ENCODE data around the gene AP2B1. TPM values are rescaled to one million over a fixed set of nuclear protein-coding genes. Genes with fewer than 3 reads are reported as not detected.

AP2B1 gene
- total RNA-seq, 2 experiments from 2014 or later: 28.9 to 76.0 TPM

DNA sequence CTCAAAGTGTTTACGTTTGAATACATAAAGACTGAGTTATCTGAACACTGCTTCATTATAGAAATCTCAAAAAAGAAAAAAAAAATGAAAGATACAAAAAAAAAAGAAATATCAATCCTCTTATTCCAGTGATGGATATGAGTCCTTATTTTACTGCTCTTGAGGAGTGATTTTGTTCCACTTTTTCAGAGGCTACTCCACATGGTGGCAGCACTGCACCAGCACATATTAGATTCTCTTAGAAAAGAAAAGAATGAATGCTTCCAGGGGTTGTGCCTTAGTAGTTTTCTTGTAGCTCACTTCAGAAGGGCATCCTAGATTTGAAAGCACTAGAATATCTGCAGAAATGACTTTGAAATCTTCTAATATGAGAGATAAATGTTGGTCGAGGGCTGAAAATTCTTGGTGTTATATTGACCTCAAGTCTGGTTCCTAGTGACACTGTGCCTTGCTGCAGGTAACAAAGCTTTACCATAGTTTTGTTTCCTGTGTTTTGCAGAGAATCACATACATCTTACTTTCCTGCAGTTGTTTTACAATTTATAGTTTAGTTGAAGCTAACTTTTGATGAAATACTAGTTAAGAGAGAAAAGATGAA lies 25.9 kb downstream of the AP2B1 start:
- peak; percentile 56 for DNase-seq (ENCODE audit: low spot score)
- H3K4me3 ChIP-seq (ENCODE audit: low read depth, low read length, poor library complexity, severe bottlenecking): no peak overlapping the region
- no peaks in the 10 kb centered on the region for H4K20me1 ChIP-seq (ENCODE audit: insufficient read depth, low read length)
- H3K27ac ChIP-seq (ENCODE audit: low read depth, low read length, poor library complexity, severe bottlenecking): no peak overlapping the region
- no peak for TF ChIP-seq EZH2phosphoT487 (IDR thresholded peaks at IDR 0.05; ENCODE audit: borderline replicate concordance, low read depth, low read length)
- TF ChIP-seq, protein P1, sequence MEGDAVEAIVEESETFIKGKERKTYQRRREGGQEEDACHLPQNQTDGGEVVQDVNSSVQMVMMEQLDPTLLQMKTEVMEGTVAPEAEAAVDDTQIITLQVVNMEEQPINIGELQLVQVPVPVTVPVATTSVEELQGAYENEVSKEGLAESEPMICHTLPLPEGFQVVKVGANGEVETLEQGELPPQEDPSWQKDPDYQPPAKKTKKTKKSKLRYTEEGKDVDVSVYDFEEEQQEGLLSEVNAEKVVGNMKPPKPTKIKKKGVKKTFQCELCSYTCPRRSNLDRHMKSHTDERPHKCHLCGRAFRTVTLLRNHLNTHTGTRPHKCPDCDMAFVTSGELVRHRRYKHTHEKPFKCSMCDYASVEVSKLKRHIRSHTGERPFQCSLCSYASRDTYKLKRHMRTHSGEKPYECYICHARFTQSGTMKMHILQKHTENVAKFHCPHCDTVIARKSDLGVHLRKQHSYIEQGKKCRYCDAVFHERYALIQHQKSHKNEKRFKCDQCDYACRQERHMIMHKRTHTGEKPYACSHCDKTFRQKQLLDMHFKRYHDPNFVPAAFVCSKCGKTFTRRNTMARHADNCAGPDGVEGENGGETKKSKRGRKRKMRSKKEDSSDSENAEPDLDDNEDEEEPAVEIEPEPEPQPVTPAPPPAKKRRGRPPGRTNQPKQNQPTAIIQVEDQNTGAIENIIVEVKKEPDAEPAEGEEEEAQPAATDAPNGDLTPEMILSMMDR (conservative IDR thresholded peaks at IDR 0.05; ENCODE audit: low read length): peak; percentile 97
- ChIA-PET POLR2A (interaction anchor here (0.5 to 0.9 kb wide), 3 partner anchors 9 to 132 kb away, joined by 3 to 7 read pairs (median 4); no protein-coding TSS in a partner anchor), CTCF (ENCODE audit: unreplicated experiment) (interaction anchor here (2.3 kb wide), 1 partner anchor 134 kb away, joined by 11 read pairs; no protein-coding TSS in a partner anchor)
- no peaks in the 10 kb centered on the region for H3K9me3 ChIP-seq (ENCODE audit: low read length)
- H3K79me2 ChIP-seq (ENCODE audit: insufficient read depth, low read depth, low read length): no peaks in the 10 kb centered on the region
- peaks cover 5% of the 10 kb centered on the region for H3K4me1 ChIP-seq (ENCODE audit: insufficient read depth, low read length, poor library complexity, severe bottlenecking)
- no TSS peak for BruUV-seq (replicated peaks)
- intact Hi-C loops (cut with micrococcal nuclease; ENCODE audit: unreplicated experiment): loop anchor here (1.0 to 2.0 kb wide), 2 partner anchors 134 to 192 kb away; no protein-coding TSS in a partner anchor
- no peak overlapping the region for H2AFZ ChIP-seq (ENCODE audit: low read length)
- peaks cover 48% of the 10 kb centered on the region; the same call in 1 of the 2 replicates for H3K36me3 ChIP-seq (ENCODE audit: insufficient read depth, low read length)
- no peaks in the 10 kb centered on the region for H3K9me2 ChIP-seq (ENCODE audit: insufficient read depth, low read length)
- no peak overlapping the region for H3K4me2 ChIP-seq (ENCODE audit: low read length)

DNA sequence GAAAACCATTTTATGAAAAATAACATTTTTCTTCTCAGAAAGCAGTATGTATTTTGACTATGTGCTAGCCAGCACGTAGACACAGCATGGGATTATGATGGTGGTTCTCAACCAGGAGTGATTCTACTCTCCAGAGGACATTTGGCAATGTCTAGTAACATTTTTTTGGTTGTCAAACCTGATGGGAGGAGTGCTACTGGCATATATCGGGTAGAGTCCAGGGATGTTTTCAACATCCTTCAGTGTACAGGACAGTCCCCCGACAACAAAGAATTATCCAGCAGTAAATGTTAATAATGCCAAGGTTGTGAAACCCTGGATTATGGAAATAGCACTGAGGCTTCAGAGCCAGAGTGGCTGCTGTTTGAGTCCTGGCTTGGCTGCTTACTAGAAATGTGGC lies 27.7 kb downstream of the AP2B1 start:
- Histone ChIP-seq H3K4me1 (ENCODE audit: insufficient read depth, low read length, poor library complexity, severe bottlenecking) (peaks cover 11% of the 10 kb centered on the region), H4K20me1 (ENCODE audit: insufficient read depth, low read length) (no peaks in the 10 kb centered on the region), H3K36me3 (ENCODE audit: insufficient read depth, low read length) (peaks cover 46% of the 10 kb centered on the region; the same call in 1 of the 2 replicates), H3K9me2 (ENCODE audit: insufficient read depth, low read length) (no peaks in the 10 kb centered on the region), H3K79me2 (ENCODE audit: insufficient read depth, low read depth, low read length) (no peaks in the 10 kb centered on the region), H3K4me2 (ENCODE audit: low read length) (no peak overlapping the region), H3K4me3 (ENCODE audit: low read depth, low read length, poor library complexity, severe bottlenecking) (no peak overlapping the region), H3K9me3 (ENCODE audit: low read length) (no peaks in the 10 kb centered on the region), H3K27ac (ENCODE audit: low read depth, low read length, poor library complexity, severe bottlenecking) (no peak overlapping the region), H2AFZ (ENCODE audit: low read length) (no peak overlapping the region)
- no TSS peak for BruUV-seq (replicated peaks)
- DNase-seq (ENCODE audit: low spot score): no peak
- no peak for TF ChIP-seq EZH2phosphoT487 (IDR thresholded peaks at IDR 0.05; ENCODE audit: borderline replicate concordance, low read depth, low read length)
- TF ChIP-seq, protein P1 (conservative IDR thresholded peaks at IDR 0.05; ENCODE audit: low read length): no peak
- intact Hi-C loops (cut with micrococcal nuclease; ENCODE audit: unreplicated experiment): no loop called here
- ChIA-PET CTCF (ENCODE audit: unreplicated experiment) (no interaction called here), POLR2A (interaction anchor here (0.6 to 1.0 kb wide), 2 partner anchors 43 to 70 kb away, joined by 3 read pairs; no protein-coding TSS in a partner anchor)

DNA sequence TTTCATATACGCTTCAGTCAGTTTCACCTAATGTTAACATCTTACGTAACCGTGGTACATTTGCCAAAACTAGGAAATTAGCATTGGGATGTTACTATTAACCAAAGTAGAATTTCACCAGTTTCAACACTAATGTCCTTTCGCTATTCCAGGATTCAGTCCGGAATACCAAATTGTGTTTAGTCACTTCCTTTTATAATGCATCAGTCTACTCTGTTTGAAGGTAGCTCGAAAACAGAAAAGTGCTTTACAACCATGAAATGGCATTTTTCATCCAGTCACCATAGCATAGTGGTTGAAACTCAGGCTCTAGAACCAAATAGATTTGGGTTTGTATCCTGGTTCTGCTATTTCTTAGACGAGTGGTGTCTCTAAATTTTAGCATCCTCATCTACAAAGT lies 29.4 kb downstream of the AP2B1 start:
- CTCF ChIA-PET (ENCODE audit: unreplicated experiment): no interaction called here

More for the DNA sequence above, 29.4 kb downstream of the AP2B1 start:
- Histone ChIP-seq H3K36me3 (ENCODE audit: insufficient read depth, low read length) (peaks cover 37% of the 10 kb centered on the region; the same call in 1 of the 2 replicates), H3K27ac (ENCODE audit: low read depth, low read length, poor library complexity, severe bottlenecking) (no peak overlapping the region), H2AFZ (ENCODE audit: low read length) (no peak overlapping the region), H3K9me3 (ENCODE audit: low read length) (no peaks in the 10 kb centered on the region), H3K79me2 (ENCODE audit: insufficient read depth, low read depth, low read length) (no peaks in the 10 kb centered on the region), H3K4me2 (ENCODE audit: low read length) (no peak overlapping the region), H3K4me3 (ENCODE audit: low read depth, low read length, poor library complexity, severe bottlenecking) (no peak overlapping the region), H3K9me2 (ENCODE audit: insufficient read depth, low read length) (no peaks in the 10 kb centered on the region), H3K4me1 (ENCODE audit: insufficient read depth, low read length, poor library complexity, severe bottlenecking) (peaks cover 11% of the 10 kb centered on the region), H4K20me1 (ENCODE audit: insufficient read depth, low read length) (no peaks in the 10 kb centered on the region)
- intact Hi-C loops (cut with micrococcal nuclease; ENCODE audit: unreplicated experiment): no loop called here
- DNase-seq (ENCODE audit: low spot score): no peak
- POLR2A ChIA-PET: no interaction called here
- no TSS peak for BruUV-seq (replicated peaks)
- TF ChIP-seq, protein P1 (conservative IDR thresholded peaks at IDR 0.05; ENCODE audit: low read length): no peak
- no peak for TF ChIP-seq EZH2phosphoT487 (IDR thresholded peaks at IDR 0.05; ENCODE audit: borderline replicate concordance, low read depth, low read length)
